ENCODE measurements around the gene METTL16.

Gene METTL16

DNA sequence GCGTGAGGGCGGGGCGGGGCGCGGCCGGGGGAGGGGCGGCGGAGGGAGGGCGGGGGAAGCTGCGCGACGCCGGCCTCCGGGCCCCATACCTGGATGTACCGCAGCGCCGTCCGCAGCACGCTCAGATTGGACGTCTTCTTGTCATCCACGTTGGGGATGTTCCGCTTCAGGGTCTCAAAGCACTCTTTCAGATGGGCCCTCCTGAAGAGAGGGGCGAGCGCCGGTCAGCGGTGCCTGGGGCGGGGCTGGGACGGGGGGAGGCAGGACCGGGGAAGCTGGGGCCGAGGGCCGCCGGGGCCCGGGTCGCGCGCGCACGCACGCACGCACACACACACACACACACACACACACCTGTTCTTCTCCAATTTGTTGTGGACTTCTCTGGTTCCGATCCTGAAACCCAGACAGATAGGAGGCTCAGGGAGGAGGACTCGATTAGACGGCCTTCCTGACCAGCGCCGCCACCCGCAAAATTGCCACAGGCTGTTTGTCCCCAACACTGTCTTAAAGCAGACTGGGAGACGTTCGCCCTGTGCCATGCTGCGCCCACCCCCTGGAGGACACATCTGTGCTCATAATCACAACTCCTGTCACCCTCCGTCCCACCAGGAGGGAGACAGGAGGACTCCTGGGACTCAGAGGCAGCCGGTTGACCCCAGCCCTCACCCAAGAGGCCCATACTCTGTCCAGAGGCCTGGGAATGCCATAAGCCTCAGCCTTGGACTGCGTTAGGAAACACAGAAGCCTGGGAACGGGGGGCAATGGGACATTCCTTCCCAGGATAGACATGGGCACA lies 117.5 kb downstream of the METTL16 start:
- DNase-seq, result no peak

DNA sequence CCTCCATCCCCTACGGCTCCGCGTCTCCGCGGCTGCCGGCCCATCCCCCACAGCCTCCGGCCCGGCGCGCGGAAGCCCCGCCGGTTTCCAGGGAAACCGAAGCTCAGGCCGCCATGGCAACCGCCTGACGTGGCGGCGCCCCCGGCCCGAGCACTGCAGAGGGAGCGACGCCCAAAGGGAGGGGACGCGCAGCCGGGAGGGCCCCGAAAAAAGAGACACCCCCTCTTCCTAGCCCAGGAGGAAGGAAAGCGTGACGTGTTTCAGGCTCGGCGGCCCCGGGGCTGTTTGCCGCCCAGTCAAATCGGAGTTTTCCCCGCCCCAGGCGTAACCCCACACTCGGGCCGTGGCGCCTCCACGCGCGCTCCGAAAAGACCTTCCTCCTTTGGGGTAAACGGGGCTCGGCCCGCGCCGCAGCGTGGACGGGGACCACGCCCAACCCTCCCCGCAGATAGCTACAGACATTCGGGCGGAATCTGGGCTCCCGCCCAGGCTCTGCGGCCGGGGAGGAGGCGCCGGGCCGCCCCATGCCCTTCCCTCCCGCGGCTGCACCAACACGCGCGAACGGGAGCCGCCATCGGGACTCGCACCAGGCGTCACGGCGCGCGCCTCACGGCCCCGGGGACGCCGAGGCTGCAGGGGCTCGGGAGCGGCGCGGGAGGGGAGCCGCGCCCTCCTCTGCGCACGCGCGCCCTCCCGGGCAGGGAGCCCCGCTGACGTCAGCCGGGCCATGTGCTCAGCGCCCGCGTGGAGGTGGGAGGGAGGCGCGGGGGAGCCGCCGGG lies 118.3 kb downstream of the METTL16 start:
- DNase-seq, result no peak

DNA sequence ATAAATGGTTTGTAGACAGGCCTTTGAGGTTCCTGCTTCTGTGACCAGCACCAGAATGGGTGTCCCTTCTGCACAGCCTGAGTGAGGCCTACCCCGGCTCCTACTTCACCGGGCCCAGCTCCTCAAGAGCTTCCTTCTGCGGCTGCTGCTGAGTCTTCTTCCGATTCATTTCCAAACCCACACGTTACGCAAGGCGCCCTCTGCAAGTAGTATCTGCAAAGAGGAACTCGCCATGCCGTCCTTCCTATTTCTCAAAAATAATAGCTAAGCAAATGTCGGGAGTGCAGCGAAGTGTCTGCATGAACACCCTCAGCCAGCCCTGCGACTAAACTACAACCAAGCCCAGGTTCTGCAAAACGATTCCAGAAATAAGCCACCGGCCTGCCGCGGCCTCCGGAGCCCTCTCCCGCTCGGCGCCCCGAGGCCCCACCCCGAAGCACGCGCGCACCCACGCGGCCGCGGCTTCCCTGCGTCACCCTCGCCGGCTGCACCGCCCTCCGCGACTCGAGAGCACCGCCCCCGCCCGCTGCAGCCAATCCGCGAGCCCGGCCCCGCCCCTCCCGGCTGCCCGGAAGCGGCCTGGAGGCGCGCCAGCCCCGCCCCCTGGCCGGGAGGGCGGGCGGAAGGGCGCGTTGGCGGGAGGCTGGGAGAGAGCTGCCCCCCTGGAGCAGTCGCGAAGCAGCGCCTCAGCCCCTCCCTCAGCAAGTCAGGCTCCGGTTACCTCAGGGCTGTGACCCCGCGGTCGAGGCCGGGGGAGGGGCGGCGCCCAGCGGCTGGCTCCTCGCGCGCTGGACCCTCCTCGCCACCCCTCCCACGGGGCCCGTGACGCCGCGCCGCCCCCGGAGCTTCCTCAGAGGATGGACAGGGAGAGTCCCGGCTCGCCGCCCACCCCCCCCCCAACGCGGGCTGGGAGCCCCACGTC lies 119.2 kb downstream of the METTL16 start:
- peak; percentile 27 for DNase-seq

DNA sequence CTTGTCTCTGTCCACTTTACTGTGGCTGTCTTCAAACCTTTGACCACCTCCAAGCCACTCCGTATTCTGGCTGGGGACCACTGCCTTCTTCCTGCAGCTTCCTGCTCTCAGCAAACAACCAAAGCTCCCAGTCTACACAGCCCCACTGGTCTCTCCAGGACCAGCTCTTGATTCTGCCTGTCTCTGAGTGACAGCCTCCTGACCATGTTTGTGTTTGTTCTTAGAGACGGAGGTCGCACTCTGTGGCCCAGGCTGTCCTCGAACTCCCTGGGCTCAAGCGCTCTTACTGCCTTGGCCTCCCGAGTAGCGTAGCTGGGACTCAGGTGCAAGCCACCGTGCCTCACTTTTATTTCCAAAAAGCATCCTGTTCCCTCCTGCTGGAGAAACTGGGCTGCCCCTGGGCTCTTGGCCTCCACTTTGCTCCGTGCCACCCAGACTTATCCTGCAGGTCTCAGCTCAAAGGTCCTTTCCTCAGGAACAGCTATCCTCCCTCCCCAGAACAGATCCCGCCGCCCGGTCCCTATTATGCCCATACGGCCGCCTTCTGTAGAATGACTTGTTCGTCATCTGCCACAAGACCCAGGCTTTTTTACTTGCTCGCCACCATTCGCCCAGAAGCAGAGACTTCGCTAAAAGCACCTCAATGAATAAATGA lies 120.0 kb downstream of the METTL16 start:
- no peak for DNase-seq

DNA sequence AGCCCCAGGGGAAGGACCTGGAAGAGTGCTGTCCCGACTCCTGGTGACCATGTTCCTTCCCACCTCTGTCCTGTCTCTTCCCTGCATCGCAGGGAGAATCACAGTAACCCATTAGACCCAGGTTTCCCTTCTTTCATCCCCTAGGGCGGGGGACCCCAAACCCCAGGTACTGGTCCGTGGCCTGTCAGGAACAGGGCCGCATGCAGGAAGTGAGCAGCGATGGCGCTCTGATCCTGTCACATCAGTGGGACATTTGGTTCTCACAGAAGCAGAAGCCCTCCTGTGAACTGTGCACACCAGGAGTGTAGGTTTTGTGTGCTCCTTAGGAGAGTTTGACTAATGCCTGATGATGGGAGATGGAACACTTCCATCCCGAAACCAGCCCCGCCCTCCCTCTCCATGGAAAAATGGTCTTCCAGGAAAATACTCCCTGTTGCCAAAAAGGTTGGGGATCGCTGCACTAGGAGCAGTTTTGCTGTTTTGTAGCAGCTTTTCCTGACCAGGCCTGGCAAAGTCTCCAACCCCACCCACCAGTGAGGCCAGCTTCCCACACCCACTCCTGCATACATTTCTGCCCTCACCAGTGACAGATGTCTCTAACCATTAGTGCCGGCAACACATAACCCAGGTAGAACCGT lies 121.4 kb downstream of the METTL16 start:
- DNase-seq, result no peak

DNA sequence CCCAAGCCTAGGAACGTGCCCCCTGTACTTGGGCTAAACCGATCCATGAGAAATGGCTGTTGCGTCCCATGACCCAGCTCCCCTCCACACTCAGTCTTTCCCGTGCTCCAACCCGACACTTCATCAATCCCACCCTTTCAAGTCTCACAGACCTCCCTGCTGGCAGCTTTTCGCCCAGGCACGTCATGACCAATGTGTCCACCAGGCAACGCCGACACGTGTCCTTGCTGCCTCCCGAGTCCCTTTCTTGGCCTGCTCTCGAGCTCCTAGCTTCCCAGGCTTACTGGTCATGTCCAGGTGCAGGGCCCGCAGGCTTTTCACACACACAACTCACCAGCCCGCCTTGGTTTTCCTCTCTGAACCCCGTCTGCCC lies 123.0 kb downstream of the METTL16 start:
- DNase-seq, result no peak

DNA sequence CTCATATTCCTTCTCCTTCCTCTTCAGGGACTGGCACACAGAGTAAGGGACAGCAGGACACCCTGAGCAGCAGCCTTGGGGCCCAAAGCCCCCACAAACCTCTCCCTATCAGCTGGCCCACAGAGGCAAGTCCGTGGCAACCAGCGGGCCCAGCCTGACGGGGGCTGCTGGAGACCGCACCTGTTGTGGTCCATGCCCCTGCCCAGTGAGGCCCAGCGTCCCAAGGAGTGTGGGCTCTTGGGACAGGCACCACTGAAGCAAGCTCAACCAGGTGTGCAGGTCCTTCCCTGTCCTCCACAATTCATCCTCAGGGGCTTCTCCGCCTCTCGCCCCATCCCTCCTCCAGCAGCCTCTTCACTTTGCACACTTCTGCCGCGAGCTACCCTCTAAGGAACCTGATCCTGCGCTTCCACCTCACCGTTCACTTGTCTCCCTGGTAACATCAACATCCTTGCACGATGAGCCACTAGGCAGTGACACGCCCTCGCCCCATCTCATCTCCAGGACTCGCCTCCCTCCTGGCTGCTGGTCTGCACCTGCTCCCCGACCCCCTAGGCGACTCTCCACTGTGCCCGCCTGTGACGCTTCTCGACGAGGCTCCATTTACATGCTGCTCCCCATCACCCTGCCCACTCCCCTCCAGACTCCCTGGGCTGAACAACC lies 123.5 kb downstream of the METTL16 start:
- DNase-seq, result no peak

DNA sequence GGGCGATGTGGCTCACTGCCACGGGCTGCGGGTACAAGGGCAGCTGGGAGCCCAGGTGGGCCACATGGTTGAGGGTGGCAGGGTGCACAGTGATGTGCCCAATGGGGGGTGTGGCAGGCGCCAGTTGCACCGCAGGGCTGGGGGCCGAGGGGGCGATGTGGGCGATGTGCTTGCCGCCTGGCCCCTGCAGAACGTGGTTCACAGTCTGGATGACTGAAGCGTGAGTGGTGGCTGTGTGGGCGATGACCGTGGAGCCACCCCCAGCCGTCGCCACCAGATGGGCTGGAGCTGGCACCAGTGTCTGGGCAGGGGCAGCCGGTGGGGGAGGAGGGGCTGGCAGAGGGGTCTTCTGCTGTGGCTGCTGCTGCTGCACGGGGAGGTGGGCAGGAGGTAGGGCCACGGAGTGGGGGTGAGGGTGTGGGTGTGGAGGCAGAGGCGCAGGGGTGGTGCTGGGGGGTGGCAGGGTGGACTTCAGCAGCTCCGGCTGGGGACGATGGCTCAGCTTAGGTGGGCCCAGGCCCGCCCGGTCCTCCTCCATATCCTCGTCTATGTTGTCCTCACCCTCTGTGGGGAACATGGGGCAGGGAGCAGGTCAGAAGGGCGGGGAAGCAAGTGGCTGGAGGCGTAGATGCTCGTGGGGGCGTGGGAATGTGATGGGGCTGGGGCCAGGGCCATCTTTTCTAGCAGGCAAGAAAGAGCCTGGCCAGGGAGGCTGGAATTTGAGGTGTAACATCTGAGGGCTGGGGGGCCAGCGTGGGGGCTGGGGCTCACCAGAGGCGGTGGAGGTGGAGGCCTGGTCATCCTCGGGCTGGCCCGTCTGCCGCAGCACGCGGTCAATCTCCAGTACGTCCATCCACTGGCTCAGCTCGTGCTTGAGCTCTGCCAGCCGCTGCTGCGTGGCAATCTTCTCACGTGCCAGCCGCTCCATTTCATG lies 124.3 kb downstream of the METTL16 start:
- DNase-seq, result no peak

DNA sequence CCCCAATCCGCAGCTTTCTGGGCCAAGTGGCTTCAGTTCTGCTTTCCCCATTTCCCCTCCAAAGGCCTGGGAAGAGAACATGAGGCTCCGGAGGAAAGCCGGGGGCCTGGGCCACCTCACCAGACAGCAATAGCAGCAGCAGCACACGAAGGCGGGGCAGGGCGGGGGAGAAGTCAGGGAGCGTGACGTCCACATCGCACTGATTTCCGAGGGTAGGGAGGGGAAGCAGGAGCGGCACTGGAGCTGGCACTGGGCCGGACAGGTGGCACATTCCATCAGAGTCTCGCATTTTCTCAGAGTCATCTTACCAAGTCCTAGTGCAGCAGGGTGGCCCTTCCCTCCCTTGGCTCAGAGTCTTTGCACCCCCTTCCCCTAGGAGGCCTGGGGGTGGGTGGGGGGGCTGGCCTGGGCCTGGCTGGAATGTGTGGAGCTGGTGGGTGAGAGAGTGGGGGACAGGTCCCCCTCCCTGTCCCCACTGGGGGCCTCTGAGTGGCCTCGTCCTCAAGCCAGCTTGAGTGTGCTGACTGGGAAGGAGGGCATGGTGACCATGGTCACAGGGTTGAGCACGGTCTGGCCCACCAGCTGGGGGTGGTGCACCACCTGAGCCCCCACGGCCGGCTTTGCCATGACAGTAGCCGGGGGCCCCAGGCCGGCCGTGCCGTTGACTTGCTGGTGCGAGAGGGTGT lies 125.1 kb downstream of the METTL16 start:
- no peak for DNase-seq

DNA sequence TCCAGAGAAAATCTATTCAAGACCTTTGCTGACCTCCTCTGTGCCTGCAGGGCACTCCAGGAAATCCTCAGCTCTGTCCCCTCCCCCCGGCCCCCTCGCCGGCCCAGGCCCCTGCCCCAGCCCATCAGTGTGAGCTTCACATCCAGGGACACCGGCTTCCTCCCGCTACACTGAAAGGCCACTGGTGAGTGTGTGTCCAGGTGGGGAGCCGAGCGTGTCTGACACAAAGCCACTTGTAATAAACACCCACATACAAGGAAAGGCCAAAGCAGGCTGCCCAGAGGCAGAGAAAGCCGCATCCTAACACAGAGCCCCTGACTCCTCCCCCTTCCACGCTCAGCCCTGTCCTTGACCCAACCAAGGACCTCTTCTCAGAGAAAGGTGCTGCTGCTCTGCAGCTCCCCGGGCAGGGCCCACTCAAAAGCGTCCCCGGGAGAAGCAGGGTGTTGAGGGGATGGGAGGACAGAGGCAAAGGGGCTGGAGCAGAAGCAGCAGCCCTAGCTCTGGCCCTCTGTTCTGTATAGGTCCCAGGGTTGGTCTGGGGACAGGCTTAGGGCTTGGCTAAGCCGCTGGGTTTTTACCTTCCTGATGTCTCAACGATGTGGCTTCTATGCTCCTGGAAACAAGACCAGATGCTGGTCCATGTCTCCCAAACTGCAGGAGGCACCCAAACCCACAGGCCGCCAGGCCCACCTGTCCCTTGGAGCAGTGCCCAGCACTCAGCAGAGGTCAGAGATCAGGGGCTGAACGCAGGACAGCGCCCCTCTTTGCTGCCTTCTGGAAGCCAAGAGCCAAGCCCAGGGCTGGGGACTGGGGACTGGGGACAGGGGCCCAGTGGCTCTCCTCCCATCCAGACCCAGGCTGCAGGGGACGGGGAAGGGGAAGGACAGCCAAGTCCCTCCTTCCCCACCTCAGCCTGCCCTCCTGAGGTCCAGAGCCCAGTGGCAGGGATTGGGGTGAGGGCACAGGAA lies 126.2 kb downstream of the METTL16 start:
- no peak for DNase-seq

DNA sequence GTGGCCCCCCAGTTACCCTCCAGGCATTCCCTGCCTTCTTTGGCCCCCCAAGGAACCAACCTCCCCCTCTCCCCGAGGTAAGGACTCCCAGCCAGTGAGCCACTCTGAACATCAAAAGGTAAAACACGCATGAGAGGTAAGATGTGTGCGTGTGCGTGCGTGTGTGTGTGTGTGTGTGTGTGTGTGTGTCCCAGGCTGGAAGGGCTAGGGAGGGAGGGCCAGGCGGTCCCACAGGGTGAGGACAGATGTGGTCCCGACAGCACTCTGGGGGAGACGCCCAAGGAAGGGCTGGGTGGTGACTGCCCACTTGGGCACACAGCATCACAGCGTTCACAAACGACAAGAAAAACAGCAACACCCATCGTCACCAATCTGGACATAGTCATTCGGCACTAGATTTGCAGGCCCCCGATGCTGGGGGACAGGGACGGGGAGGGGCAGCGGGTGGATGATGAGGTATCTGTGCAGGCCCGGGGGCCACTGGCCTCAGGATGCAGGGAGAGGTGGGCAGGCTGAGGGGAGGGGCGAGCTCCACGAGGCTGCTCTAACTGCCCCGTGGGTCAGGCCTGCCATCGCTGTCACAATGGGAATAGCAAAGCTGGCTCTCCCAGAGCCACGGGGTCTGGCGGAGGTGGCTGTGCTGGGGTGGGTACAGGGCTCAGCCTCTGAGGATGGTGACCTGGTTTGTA lies 127.1 kb downstream of the METTL16 start:
- DNase-seq, result no peak

DNA sequence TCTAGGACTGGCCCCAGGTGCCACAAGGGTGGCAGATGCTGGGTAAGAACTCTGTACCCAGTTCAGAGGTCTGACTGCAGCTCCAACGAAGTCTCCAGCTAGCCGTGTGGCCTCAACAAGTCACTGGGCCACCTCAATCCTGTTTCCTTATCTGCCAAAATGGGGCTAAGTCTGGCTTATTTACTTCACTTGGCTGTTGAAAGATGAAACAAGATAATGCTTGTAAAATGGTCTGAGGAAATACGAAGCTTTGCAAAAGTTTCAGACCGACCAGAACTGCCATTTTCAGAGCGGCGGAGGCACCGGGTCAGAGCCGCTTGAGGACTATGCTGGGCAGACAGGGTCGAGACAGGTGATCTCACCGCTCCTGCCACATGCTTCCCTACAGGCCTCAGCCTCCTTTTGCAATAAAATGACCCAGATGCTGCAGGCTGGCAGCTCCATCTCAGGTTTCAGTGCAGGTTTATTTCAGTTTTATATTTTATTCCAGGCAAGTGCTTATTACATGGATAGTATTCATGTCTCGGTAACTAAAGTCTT lies 128.0 kb downstream of the METTL16 start:
- DNase-seq, result no peak

DNA sequence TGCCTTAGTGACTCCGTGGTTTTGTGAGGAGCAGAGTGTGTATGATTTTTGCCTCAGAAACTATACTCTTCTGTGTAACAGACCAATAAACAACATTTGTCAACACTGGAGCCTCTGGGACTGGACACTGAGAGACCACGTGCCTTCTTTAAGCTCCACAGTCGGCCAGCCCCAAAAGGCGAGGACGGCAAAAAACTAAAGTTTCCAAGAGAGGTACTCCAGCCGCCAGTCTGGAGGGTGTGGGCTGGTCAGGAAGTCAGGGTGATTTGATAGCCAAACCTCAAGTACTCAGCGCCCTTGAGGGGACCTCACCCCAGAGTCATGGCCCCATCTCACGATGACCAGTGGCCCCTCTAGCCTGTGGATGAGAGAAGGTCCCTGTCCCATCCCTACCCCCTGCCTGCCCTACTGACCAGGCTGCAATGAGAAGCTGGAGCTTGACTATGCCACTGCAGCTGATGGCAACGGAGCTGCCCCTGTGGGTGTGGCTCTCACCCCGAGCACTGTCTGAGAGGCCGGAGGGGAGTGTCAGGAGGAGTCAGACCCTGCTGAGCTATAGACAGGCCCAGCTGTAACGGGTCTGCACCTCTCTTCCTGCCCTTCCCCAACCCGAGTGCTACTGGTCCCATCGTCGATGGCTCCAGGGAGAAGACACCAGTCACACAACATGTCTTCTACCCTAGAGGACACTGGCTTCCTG lies 130.6 kb downstream of the METTL16 start:
- DNase-seq, result no peak

DNA sequence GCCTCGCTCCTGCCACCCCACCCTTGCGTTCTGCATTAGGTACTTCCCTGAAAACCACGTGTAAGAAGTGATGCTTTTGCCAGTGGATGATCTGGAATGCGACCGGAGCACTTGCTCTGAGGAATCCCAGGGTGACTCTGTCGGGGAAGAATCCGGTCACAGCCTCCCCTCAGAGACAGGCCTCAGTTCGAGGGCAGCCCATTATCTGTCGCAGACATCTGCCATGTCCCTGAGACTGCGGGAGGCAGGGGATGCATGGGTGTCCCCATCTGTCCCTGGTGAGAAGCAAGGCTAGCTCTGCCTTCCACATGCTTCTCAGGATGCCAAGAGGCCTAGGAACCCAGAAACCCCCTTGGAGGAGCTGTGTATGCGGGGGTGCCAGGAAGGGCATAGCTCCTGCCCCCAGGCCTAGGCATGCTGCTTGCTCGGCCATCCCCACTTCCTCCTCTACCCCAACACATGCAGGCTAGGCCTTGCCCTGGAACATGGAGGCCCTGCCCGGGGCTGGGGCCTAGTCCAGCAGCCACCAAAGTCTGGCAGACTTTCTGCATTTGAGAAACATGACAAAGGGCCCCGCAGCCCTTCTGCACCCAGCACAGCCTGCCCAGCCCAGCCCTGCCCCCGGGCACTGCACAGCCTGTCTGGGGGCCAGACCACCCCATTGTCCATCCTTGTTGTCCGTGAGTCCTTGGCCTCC lies 131.3 kb downstream of the METTL16 start:
- DNase-seq, result no peak

DNA sequence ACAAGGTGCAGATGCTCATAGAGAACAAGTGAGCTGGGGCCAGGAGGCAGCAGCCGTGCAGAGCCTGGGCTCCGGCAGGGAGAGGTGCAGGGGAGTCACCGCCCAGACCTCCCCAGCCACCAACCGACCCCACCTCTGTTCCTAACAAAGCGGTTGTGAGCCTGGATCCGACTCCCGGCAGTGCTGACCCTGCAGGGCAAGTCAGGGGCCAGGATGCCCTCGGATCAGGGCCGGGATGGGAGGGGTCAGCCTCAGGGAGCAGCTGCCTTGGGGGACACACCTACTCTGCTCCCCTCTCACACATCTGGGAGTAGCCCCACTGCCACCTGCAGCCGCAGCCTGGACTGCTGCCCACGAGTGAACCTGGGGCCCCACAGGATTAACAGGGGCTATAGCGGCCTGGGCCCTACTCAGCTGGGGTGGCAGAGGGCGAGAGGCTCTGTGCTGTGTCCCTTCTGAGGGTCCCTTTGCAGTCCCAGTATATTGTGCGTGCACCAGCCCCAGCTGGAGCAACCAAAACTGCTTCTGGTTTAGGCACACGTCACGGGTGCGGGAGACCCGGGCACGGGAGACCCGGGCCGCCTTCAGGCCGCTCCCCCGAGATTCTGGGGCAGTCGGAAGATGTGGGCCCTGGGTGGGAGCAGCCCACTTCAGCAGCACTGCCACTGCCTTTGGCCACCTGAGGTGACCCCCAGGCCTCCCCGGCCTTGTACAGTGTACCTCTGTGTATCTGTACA lies 132.0 kb downstream of the METTL16 start:
- DNase-seq, result no peak

DNA sequence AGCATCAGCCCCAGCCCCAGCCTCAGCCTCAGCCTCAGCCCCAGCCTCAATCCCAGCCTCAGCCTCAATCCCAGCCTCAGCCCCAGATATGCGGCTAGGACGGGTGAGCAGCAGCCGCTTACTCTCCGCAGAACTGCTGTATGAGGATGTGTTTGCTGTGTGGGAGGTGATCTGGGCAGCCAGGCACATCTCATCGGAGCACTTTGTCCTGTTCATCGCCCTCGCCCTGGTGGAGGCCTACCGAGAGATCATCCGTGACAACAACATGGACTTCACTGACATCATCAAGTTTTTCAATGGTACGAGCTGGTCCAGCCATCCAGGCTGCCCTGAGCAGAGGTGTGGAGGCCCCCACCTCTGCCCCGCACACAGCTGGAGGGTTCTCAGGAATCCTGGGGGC lies 132.8 kb downstream of the METTL16 start:
- DNase-seq, result no peak
